Measurements from ENCODE around the gene PRF1. TPM values are rescaled to one million over a fixed set of nuclear protein-coding genes. Genes with fewer than 3 reads are reported as not detected.

The PRF1 gene
- total and polyA plus RNA-seq, 8 donors, result 2.6 to 15.0 (median 4.5) TPM

GRCh38 chr10:70597856-70598815, 4.4 kb downstream of the PRF1 start:
- no peak for ATAC-seq
- DNase-seq, result peak in 1 of 4 donors; percentile 65
- Histone ChIP-seq H3K27ac (no peak overlapping the region), H3K36me3 (no peaks in the 10 kb centered on the region), H3K4me1 (peaks cover 0 to 7% of the 10 kb centered on the region in 2 donors), H3K4me3 (no peak overlapping the region), H3K27me3 (no peaks in the 10 kb centered on the region), H3K9me3 (no peaks in the 10 kb centered on the region)
- TF ChIP-seq CTCF (IDR thresholded peaks at IDR 0.05), result no peak
- intact Hi-C loops (cut with DNase I), result no loop called here

DNA sequence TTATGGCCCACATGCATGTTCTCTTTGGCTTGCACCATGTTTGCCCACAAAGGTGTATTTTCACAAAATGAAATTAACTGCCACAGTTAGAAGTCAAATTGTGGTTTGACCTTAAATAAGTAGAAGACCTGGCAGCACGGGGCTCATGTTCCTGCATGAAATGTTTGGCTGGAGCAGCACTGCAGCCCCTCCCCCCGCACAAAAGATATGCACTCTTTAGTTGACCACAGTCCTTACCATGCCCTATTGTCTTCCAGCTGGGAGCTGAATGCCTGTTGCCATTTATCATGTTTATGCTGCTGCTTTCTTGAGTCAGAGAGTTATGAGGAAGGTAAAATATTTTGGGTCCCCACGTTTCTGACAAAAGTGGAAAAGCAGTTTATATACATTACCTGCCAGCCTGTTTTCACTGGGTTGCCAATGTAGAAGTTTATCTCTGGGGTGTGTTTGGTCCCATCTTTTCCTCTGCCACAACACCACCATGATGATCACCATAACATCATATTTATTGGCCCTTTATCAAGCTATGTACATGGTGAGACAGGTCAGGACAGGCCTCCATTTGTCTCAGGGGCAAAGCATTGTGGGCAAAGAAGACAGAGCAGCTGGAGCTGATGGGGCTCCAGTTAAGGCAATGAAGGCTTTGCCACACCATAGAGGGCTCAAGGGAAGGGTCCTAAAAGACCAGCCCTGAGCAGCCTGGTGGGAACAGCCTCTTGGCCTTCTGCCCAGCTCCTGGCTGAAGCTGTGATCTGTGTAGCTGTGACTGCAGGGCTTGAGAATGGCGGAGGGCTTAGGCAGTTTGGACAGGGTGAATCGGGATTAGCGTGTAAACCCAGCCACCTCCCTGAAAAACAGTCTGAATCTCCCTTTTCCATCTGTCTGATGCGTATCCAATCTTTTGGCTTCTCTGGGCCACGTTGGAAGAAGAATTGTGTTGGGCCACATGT, 5.4 kb downstream of the PRF1 start:
- no peak overlapping the region for H3K27ac ChIP-seq
- no peak for ATAC-seq
- no peaks in the 10 kb centered on the region for H3K36me3 ChIP-seq
- TF ChIP-seq CTCF (IDR thresholded peaks at IDR 0.05), result no peak
- peaks cover 0 to 7% of the 10 kb centered on the region in 2 donors for H3K4me1 ChIP-seq
- intact Hi-C loops (cut with DNase I), result no loop called here
- DNase-seq, result peak in 1 of 4 donors; percentile 58
- H3K9me3 ChIP-seq, result no peaks in the 10 kb centered on the region
- no peaks in the 10 kb centered on the region for H3K27me3 ChIP-seq
- H3K4me3 ChIP-seq, result no peak overlapping the region

GRCh38 chr10:70596110-70596798, 6.3 kb downstream of the PRF1 start:
- DNase-seq (peak in 1 of 4 donors; percentile 45), ATAC-seq (peak; percentile 58)
- no peaks in the 10 kb centered on the region for H3K36me3 ChIP-seq
- H3K27me3 ChIP-seq, result no peaks in the 10 kb centered on the region
- H3K27ac ChIP-seq, result no peak overlapping the region
- no peak overlapping the region for H3K4me3 ChIP-seq
- peaks cover 0 to 7% of the 10 kb centered on the region in 2 donors for H3K4me1 ChIP-seq
- intact Hi-C loops (cut with DNase I), result no loop called here
- H3K9me3 ChIP-seq, result no peaks in the 10 kb centered on the region
- TF ChIP-seq CTCF (IDR thresholded peaks at IDR 0.05), result no peak

DNA sequence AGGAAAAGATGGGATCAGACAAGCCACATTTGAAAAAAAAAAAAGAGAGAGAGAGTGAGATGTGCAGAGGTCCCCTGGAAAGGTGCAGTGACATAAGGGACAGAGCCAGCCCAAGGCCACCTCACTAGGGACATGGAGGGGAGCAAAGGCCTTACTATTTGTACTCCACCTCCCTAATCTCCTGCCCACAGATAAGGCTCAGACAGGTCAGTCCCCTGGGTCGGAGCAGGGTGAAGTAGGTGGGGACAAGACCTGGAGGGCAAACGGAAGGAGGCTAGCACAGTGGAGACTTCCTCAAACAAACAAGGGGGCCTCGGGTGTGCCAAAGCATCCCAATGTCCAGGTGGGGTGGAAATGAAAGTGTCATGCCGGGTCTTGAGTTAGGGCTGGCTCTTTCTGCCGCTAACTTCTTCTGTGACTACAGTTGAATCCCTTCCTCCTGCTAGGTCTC, 7.0 kb downstream of the PRF1 start:
- DNase-seq, result no peak
- no peak overlapping the region for H3K4me3 ChIP-seq
- no peak for ATAC-seq
- intact Hi-C loops (cut with DNase I), result no loop called here
- H3K27ac ChIP-seq, result no peak overlapping the region
- no peaks in the 10 kb centered on the region for H3K36me3 ChIP-seq
- no peaks in the 10 kb centered on the region for H3K27me3 ChIP-seq
- no peak for TF ChIP-seq CTCF (IDR thresholded peaks at IDR 0.05)
- peaks cover 0 to 7% of the 10 kb centered on the region in 2 donors for H3K4me1 ChIP-seq
- H3K9me3 ChIP-seq, result no peaks in the 10 kb centered on the region

Data from left lung (tissue), 10 donors.